ENCODE data around the gene MROH7.

Gene MROH7

GRCh38 chr1:54744696-54745095, 103.1 kb downstream of the MROH7 start:
- no peak for DNase-seq

GRCh38 chr1:54745274-54745673, 103.7 kb downstream of the MROH7 start:
- DNase-seq, result no peak

- no peak for DNase-seq
Measured at GRCh38 chr1:54745864-54746263, 104.3 kb downstream of the MROH7 start.

GRCh38 chr1:54748094-54748835, 106.7 kb downstream of the MROH7 start:
- DNase-seq, result no peak

- DNase-seq, result no peak
Measured at GRCh38 chr1:54750596-54750995, 109.0 kb downstream of the MROH7 start.

- DNase-seq, result no peak
Measured at GRCh38 chr1:54751426-54751825, 109.8 kb downstream of the MROH7 start.

GRCh38 chr1:54754045-54754444, 112.5 kb downstream of the MROH7 start:
- no peak for DNase-seq

- DNase-seq, result no peak
Measured at GRCh38 chr1:54754486-54755285, 113.1 kb downstream of the MROH7 start.

- no peak for DNase-seq
Measured at GRCh38 chr1:54757833-54758232, 116.2 kb downstream of the MROH7 start.

GRCh38 chr1:54758678-54759348, 117.2 kb downstream of the MROH7 start:
- no peak for DNase-seq

Measured in NCI-H226 (cell line).